DOHH2 (cell line): Measurements from ENCODE around the gene AFP.

Experiments
- H3F3A ChIP-seq: fragments of 200-600 bp; sonication (generic), shearing (Covaris generic); 2 replicates; pipeline ENCODE4 v1.6.0; 2016; ENCODE audit warnings: antibody characterized with exemption, mild to moderate bottlenecking; ENCODE audit not compliant: control insufficient read depth, insufficient read depth
- H3K27ac ChIP-seq: fragments of 200-600 bp; sonication (generic); 2 replicates; pipeline ENCODE4 v1.5.1; 2014; ENCODE audit warnings: low read depth, mild to moderate bottlenecking, low read length, moderate library complexity
- H3K27me3 ChIP-seq: fragments of 200-600 bp; sonication (generic); 2 replicates; pipeline ENCODE4 v1.6.1; 2014; ENCODE audit warnings: mild to moderate bottlenecking, low read length, mixed read lengths; ENCODE audit not compliant: control insufficient read depth
- H3K36me3 ChIP-seq: fragments of 200-600 bp; sonication (generic); 2 replicates; pipeline ENCODE4 v1.6.1; 2014; ENCODE audit warnings: mild to moderate bottlenecking, low read length, moderate library complexity, mixed read lengths; ENCODE audit not compliant: control insufficient read depth
- H3K4me1 ChIP-seq: fragments of 200-600 bp; sonication (generic); 2 replicates; pipeline ENCODE4 v1.6.1; 2014; ENCODE audit warnings: mild to moderate bottlenecking, low read length, mixed read lengths; ENCODE audit not compliant: control insufficient read depth
- H3K4me2 ChIP-seq: fragments of 200-600 bp; sonication (generic); 2 replicates; pipeline ENCODE4 v1.6.0; 2014; ENCODE audit warnings: mild to moderate bottlenecking, low read length, moderate library complexity
- H3K4me3 ChIP-seq: fragments of 200-600 bp; sonication (generic); 2 replicates; pipeline ENCODE4 v1.5.1; 2014; ENCODE audit warnings: mild to moderate bottlenecking, low read length, mixed read lengths
- H3K79me2 ChIP-seq: fragments of 200-600 bp; sonication (generic); 2 replicates; pipeline ENCODE4 v1.6.1; 2014; ENCODE audit warnings: mild to moderate bottlenecking, low read length, mixed read lengths; ENCODE audit not compliant: control insufficient read depth
- H3K9me2 ChIP-seq: fragments of 200-600 bp; sonication (generic); replicated peaks from 2 replicates; pipeline ENCODE4 v1.6.1; 2014; ENCODE audit warnings: mild to moderate bottlenecking, low read length, mixed read lengths; ENCODE audit not compliant: control insufficient read depth
- H3K9me3 ChIP-seq: fragments of 200-600 bp; sonication (generic); 2 replicates; pipeline ENCODE4 v1.6.1; 2014; ENCODE audit warnings: antibody characterized with exemption, low read length, mixed read lengths; ENCODE audit not compliant: control insufficient read depth, insufficient read depth
- H4K20me1 ChIP-seq: fragments of 200-600 bp; sonication (generic); 2 replicates; pipeline ENCODE4 v1.6.0; 2014; ENCODE audit warnings: low read depth, mild to moderate bottlenecking, antibody characterized with exemption, low read length, moderate library complexity; ENCODE audit not compliant: control insufficient read depth, insufficient read depth
- EZH2phosphoT487 ChIP-seq: fragments of 200-600 bp; sonication (generic); IDR thresholded peaks from 2 replicates; pipeline ENCODE4 v1.6.1; 2017; ENCODE audit warnings: borderline replicate concordance, mild to moderate bottlenecking, antibody characterized with exemption, low read length, moderate library complexity, mixed read lengths
- TF ChIP-seq, protein P1 (sequence below): fragments of 200-600 bp; sonication (generic); IDR thresholded peaks from one replicate; pipeline ENCODE4 v1.5.1; 2014; ENCODE audit warnings: antibody characterized with exemption, mild to moderate bottlenecking, low read depth, low read length; ENCODE audit not compliant: poor library complexity, severe bottlenecking

AFP gene

GRCh38 chr4:73448448-73449203 lies 12.6 kb downstream of the AFP start:
- no peaks in the 10 kb centered on the region for H3K27me3 ChIP-seq
- H3K4me1 ChIP-seq: no peaks in the 10 kb centered on the region
- H3F3A ChIP-seq: no peaks in the 10 kb centered on the region
- no peak overlapping the region for H3K4me3 ChIP-seq
- TF ChIP-seq, protein P1, sequence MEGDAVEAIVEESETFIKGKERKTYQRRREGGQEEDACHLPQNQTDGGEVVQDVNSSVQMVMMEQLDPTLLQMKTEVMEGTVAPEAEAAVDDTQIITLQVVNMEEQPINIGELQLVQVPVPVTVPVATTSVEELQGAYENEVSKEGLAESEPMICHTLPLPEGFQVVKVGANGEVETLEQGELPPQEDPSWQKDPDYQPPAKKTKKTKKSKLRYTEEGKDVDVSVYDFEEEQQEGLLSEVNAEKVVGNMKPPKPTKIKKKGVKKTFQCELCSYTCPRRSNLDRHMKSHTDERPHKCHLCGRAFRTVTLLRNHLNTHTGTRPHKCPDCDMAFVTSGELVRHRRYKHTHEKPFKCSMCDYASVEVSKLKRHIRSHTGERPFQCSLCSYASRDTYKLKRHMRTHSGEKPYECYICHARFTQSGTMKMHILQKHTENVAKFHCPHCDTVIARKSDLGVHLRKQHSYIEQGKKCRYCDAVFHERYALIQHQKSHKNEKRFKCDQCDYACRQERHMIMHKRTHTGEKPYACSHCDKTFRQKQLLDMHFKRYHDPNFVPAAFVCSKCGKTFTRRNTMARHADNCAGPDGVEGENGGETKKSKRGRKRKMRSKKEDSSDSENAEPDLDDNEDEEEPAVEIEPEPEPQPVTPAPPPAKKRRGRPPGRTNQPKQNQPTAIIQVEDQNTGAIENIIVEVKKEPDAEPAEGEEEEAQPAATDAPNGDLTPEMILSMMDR: no peak
- no peak for TF ChIP-seq EZH2phosphoT487
- H3K9me2 ChIP-seq: no peaks in the 10 kb centered on the region
- no peaks in the 10 kb centered on the region for H4K20me1 ChIP-seq
- no peaks in the 10 kb centered on the region for H3K9me3 ChIP-seq
- no peaks in the 10 kb centered on the region for H3K79me2 ChIP-seq
- no peak overlapping the region for H3K4me2 ChIP-seq
- H3K36me3 ChIP-seq: no peaks in the 10 kb centered on the region
- no peak overlapping the region for H3K27ac ChIP-seq

- TF ChIP-seq, protein P1: no peak
- TF ChIP-seq EZH2phosphoT487: no peak
- Histone ChIP-seq H3K79me2 (no peaks in the 10 kb centered on the region), H3K27ac (no peak overlapping the region), H3K9me2 (no peaks in the 10 kb centered on the region), H3K4me2 (no peak overlapping the region), H3K4me3 (no peak overlapping the region), H3K27me3 (no peaks in the 10 kb centered on the region), H3K36me3 (no peaks in the 10 kb centered on the region), H4K20me1 (no peaks in the 10 kb centered on the region), H3K9me3 (no peaks in the 10 kb centered on the region), H3F3A (no peaks in the 10 kb centered on the region), H3K4me1 (no peaks in the 10 kb centered on the region)
Measured at GRCh38 chr4:73450398-73451004, 14.5 kb downstream of the AFP start.

DNA sequence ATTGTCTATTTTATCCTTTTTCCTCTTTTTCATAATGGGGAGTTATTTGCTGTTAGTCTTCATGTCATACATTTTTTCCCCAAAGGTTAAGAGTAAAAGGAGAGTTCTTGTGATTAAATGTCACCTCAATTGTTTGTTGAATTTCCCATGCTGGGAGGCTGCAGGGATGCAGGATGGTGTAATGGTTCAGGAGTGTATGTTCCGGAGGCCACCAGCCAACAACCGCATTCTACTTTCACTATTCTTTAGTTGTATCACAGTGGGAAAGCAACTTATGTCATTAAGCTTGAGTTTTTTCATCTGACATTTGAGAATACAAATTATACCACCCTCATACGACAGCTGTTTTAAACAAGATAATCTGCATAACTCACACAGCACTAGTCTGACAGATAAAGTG lies 15.4 kb downstream of the AFP start:
- Histone ChIP-seq H3K4me2 (no peak overlapping the region), H3K4me1 (no peaks in the 10 kb centered on the region), H3K36me3 (no peaks in the 10 kb centered on the region)

More for the DNA sequence above, 15.4 kb downstream of the AFP start:
- Histone ChIP-seq H3K27ac (no peak overlapping the region), H3K79me2 (no peaks in the 10 kb centered on the region), H3K27me3 (no peaks in the 10 kb centered on the region), H3K9me3 (no peaks in the 10 kb centered on the region), H3K4me3 (no peak overlapping the region), H3F3A (no peaks in the 10 kb centered on the region), H4K20me1 (no peaks in the 10 kb centered on the region), H3K9me2 (no peaks in the 10 kb centered on the region)
- TF ChIP-seq, protein P1: no peak
- TF ChIP-seq EZH2phosphoT487: no peak
